ENCODE results near the gene CASP8. TPM values are rescaled to one million over a fixed set of nuclear protein-coding genes. Genes with fewer than 3 reads are reported as not detected.

CASP8 gene
- total and polyA plus RNA-seq, 2 of the 8 experiments (the other 6 are each of a cell fraction or from before 2014, with no cell fraction given), result 2.3 to 3.6 TPM

GRCh38 chr2:201279079-201279478 is 18.7 kb downstream of the CASP8 start:
- Histone ChIP-seq H3K14ac (ENCODE audit: insufficient read length) (no peak overlapping the region), H3K4ac (replicated peaks; ENCODE audit: insufficient read length, low read depth, low read length) (no peak overlapping the region), H4K20me1 (replicated peaks in 1 of 2; ENCODE audit: control insufficient read depth in 1 of 2, insufficient read depth in 2 of 2, low read length in 2 of 2) (no peaks in the 10 kb centered on the region), H2BK5ac (ENCODE audit: low read depth, low read length) (no peak overlapping the region), H3K18ac (ENCODE audit: extremely low read depth, low read length) (no peak overlapping the region), H3K79me1 (ENCODE audit: low read depth, low read length) (no peaks in the 10 kb centered on the region), H3K9me3 (ENCODE audit: insufficient read depth in 2 of 2, low read depth in 1 of 2, low read length in 1 of 2) (no peaks in the 10 kb centered on the region), H3K23me2 (ENCODE audit: low read depth, low read length) (no peaks in the 10 kb centered on the region), H3K9ac (replicated peaks in 1 of 4; ENCODE audit: extremely low read depth in 1 of 4, low read depth in 3 of 4, low read length in 3 of 4) (no peak overlapping the region), H3K56ac (replicated peaks; ENCODE audit: insufficient read length, low read depth, low read length) (no peak overlapping the region), H3K27me3 (replicated peaks in 1 of 4; ENCODE audit: control insufficient read depth in 3 of 4, extremely low read depth in 1 of 4, insufficient read depth in 3 of 4, low read length in 3 of 4) (no peaks in the 10 kb centered on the region), H4K5ac (ENCODE audit: insufficient read length, low read depth, low read length) (no peak overlapping the region), H2AK5ac (ENCODE audit: low read depth, low read length) (no peak overlapping the region), H3K4me2 (ENCODE audit: insufficient read depth in 1 of 2, low read depth in 2 of 2, low read length in 2 of 2) (no peak overlapping the region), H2AFZ (ENCODE audit: low read length) (no peak overlapping the region), H3K79me2 (ENCODE audit: control insufficient read depth in 1 of 2, insufficient read depth in 2 of 2, low read length in 2 of 2) (no peaks in the 10 kb centered on the region), H3K23ac (ENCODE audit: insufficient read length) (no peak overlapping the region), H3K27ac (ENCODE audit: low read depth, low read length) (no peak overlapping the region), H4K91ac (replicated peaks; ENCODE audit: insufficient read length, low read length) (no peak overlapping the region), H2BK20ac (ENCODE audit: low read length) (no peak overlapping the region), H3K4me1 (replicated peaks in 1 of 4; ENCODE audit: control insufficient read depth in 3 of 4, insufficient read depth in 4 of 4, low read length in 3 of 4) (no peaks in the 10 kb centered on the region), H2BK15ac (ENCODE audit: low read length) (no peak overlapping the region), H4K8ac (ENCODE audit: extremely low read depth, insufficient read depth, low read length) (no peak overlapping the region), H2BK12ac (ENCODE audit: low read depth, low read length) (no peak overlapping the region), H3K36me3 (ENCODE audit: control insufficient read depth in 2 of 4, insufficient read depth in 4 of 4, low read length in 3 of 4) (no peaks in the 10 kb centered on the region; a peak in 1 of 8 replicates), H2BK120ac (replicated peaks; ENCODE audit: low read depth, low read length) (no peak overlapping the region), H3K4me3 (ENCODE audit: extremely low read depth in 1 of 4, insufficient read depth in 2 of 4, low read depth in 3 of 4, low read length in 4 of 4) (no peak overlapping the region)
- WGBS, 2 experiments (ENCODE audit: extremely low coverage in 1 of 2, insufficient coverage in 1 of 2, insufficient read length in 1 of 2, insufficient replicate concordance in 2 of 2, low coverage in 1 of 2, low lambda C conversion rate in 2 of 2, missing lambda C conversion rate in 1 of 2), result 75% methylated on average over 1 of the region's 1 CpG; no CpG with 5 or more reads in 1 of the 2 experiments
- CTCF ChIA-PET (ENCODE audit: partially characterized antibody), result interaction anchor here (0.5 to 1.7 kb wide), 4 partner anchors 19 to 966 kb away, joined by 3 to 6 read pairs (median 4); partner anchors contain the start of gene CASP8
- FAIRE-seq (no peak), DNase-seq (ENCODE audit: low read depth in 1 of 2, low spot score in 2 of 2) (no peak)
- POLR2A ChIA-PET (ENCODE audit: partially characterized antibody), result no interaction called here
- no peak for TF ChIP-seq SIRT6 (IDR thresholded peaks at IDR 0.05; ENCODE audit: low read length)
- no peak for TF ChIP-seq RXRA (IDR thresholded peaks at IDR 0.05; ENCODE audit: insufficient read depth, low read depth, low read length)
- no peak for TF ChIP-seq SAP30 (IDR thresholded peaks at IDR 0.05; ENCODE audit: insufficient read depth, insufficient replicate concordance, low read length)
